HG03469 (cell line): ENCODE data around the gene RSPH1.

Experiments used
- ATAC-seq: cut with Tn5 transposase; IDR thresholded peaks from one replicate; pipeline ENCODE4 v1.9.1; 2021; ENCODE audit warnings: mild to moderate bottlenecking, moderate library complexity, moderate number of reproducible peaks; ENCODE audit not compliant: unreplicated experiment

Gene RSPH1

DNA sequence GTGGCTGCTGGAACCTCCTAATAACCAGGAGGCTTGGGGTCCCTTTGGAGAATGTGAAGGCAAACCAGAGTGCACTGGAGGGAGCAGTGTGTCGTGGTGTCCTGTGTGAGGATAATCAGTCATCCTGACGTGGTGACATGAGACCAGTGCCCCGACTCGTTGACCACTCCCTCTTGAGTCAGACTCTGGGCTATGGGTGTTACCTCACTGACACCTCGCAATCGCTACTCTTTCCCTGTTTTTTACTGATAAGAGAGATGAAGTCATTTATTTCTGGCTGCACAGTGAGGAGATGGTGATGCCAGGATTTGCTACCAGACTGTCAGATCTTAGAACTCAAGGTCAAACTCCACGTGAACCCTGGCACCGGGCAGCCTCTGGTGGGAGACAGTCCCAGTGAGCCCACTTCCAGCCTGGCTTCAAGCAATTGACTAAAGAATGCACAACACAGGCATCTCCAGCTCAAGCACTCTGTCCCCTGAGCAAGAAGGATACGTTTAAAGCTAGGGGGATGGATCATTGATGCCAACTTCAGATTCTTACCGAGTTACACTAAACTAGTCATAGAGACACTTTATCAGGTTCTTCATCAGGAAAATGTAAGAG, 62.0 kb downstream of the RSPH1 start:
- ATAC-seq, result no peak

- ATAC-seq, result no peak
Measured at GRCh38 chr21:42432695-42433094, 63.3 kb downstream of the RSPH1 start.

- ATAC-seq, result no peak
Measured at GRCh38 chr21:42431196-42431595, 64.8 kb downstream of the RSPH1 start.

GRCh38 chr21:42430521-42430920, 65.5 kb downstream of the RSPH1 start:
- ATAC-seq, result no peak

- ATAC-seq, result no peak
Measured at GRCh38 chr21:42429856-42430255, 66.2 kb downstream of the RSPH1 start.

GRCh38 chr21:42429021-42429420, 67.0 kb downstream of the RSPH1 start:
- ATAC-seq, result no peak

GRCh38 chr21:42427809-42428419, 68.1 kb downstream of the RSPH1 start:
- no peak for ATAC-seq

GRCh38 chr21:42426876-42427480, 69.0 kb downstream of the RSPH1 start:
- no peak for ATAC-seq

DNA sequence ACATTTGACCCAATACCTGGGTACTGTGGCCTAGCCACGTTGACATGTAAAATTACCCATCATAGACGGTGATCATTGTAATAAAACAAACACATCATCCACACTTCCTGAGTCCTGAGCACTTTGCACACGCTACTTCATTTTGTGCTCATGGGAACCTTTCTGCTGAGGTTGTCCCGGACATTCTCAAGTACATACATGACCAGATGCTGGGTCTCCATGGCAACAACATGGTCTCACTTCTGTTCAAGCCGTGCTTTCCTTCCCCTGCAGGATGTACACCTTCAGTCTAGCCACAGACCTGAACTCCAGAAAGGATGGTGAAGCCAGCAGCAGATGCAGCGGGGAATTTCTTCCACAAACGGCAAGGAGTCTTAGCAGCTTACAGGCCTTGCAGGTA, 69.6 kb downstream of the RSPH1 start:
- ATAC-seq, result no peak

DNA sequence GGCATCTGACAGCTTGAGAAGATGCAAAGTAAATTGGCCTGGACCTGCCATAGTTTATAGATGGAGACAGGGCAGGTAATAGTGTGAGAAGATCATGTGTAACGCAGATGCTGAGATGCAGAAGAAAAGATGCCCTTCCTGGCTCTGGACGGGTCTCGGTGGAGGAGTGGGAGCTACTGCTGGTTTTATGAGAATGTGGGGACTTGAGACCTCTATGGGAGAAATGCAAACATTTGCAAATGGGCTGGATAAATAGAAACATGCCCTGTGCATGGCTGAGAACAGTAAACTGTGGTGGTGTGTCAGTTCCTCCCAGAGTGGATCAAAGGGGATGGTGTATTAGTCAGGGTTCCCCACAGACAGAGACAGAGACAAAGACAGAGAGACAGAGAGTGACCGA, 70.4 kb downstream of the RSPH1 start:
- ATAC-seq, result no peak

- ATAC-seq, result no peak
Measured at GRCh38 chr21:42424914-42425541, 71.0 kb downstream of the RSPH1 start.

DNA sequence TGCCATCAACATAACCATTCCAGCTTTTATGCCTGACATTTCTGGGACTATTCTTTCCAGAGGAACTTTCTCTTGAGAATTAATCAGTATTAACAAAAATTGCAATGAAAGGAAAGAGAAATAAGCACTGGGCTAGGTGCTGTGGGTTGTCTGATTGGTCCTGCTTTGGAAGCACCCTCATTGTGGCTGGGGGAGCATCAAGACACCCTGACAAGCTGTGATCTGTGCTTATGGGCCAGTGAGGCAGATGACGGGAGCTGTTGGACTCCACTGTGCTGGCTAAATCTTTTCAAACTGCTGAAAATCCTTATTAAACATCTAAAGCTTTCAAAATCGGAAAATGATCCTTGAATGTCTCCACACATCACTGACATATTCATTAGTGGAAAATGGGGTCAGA, 72.3 kb downstream of the RSPH1 start:
- ATAC-seq, result no peak

GRCh38 chr21:42423197-42423675, 72.8 kb downstream of the RSPH1 start:
- no peak for ATAC-seq
